ENCODE measurements around the gene RNF25.

The RNF25 gene

DNA sequence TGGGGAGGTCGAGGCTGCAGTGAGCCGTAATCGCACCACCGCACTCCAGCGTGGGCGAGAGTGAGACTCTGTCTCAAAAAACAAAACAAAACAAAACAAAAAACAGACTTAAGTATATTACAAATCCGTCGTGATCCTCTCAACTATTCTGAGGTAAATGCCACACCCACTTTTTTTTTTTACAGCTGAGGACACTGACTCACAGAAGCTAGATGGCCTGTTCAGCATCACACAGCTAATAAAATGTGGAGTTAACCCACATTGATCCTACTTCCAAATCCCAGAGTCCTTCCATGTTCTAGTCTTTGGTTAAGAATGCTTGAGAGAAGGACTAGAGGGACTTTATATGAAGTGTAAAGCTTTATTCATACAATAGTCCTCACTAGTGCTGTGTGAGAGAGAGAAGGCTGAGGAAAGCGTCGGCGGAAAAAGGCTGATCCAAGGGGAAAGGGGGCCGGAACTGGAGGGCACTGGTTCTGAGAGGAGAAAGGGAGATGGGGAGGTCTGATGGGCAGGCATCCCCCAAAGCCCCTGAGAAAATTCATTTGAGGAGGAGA is 627 bp downstream of the RNF25 start:
- no peak for DNase-seq

DNA sequence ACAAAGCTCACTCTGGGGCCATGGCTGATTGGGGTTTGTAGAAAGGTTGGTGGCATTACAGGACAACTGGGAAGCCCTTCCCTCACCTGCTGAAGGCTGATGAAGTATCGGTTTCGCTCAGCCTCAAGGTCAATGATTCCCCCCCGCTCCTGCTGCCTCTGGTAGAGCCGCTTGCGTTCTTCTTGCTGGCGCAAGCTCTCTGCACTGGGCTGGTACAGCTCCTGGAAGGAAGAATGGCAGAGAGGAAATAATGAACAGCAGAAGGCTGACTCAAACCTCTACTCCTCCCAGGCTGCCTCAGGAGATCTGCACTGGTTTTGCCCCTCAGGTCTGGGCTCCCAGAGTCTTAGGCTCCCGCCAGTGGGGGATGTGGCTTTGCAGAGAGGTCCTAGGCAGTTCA is 7.1 kb downstream of the RNF25 start:
- DNase-seq: no peak

GRCh38 chr2:218663901-218664300 is 7.9 kb downstream of the RNF25 start:
- no peak for DNase-seq

DNA sequence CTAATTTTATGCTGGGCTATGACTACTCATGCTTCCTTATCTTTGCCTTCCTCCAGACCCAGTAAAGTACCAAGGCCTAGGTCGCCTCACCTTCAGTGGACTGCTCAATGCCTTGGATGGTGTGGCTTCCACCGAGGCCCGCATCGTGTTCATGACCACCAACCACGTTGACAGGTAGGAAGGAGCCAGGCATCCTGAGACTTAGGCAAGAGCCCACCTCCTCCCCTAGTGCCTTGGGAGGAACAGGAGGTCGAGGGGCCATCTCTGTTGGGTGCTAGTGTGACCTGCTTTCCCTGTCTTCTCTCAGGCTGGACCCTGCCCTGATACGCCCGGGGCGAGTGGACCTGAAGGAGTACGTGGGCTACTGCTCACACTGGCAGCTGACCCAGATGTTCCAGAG is 9.0 kb downstream of the RNF25 start:
- no peak for DNase-seq

- no peak for DNase-seq
These were observed 9.4 kb downstream of the RNF25 start for GRCh38 chr2:218662377-218662776.

GRCh38 chr2:218659988-218660358 is 11.8 kb downstream of the RNF25 start:
- no peak for DNase-seq

- peak; percentile 94 to 96 for DNase-seq
These were observed 12.4 kb downstream of the RNF25 start, which contains the start of the genes BCS1L and ZNF142 for GRCh38 chr2:218659258-218659987. BCS1L (plus strand) TSS chr2:218659683; CDS start chr2:218660988, 1,305 bp downstream. ZNF142 (minus strand) TSS chr2:218659623; CDS start chr2:218656429, 3,194 bp downstream.

- DNase-seq: peak; percentile 38 to 40
These were observed 13.0 kb downstream of the RNF25 start for GRCh38 chr2:218658671-218659257.

DNA sequence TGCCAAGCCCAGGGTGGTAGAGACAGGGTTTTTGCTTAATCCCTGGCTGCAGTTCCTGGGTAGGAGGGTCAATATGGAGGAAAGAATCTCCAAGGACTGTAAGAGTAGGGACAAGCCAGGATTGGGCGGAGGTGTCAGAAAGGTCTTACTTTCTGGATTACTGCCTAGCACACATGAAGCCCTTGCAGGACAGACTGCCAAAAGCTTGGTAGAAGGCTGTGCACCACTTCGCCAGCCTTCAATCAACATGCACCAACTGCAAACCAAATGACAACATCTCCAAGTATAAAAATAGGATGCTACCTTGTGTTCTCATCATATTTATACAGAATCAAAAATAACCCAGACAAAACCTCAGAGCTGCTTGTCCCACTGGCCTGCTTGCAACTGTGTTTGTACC is 16.1 kb downstream of the RNF25 start:
- DNase-seq: no peak

- no peak for DNase-seq
These were observed 23.1 kb downstream of the RNF25 start for GRCh38 chr2:218648787-218649100.

DNA sequence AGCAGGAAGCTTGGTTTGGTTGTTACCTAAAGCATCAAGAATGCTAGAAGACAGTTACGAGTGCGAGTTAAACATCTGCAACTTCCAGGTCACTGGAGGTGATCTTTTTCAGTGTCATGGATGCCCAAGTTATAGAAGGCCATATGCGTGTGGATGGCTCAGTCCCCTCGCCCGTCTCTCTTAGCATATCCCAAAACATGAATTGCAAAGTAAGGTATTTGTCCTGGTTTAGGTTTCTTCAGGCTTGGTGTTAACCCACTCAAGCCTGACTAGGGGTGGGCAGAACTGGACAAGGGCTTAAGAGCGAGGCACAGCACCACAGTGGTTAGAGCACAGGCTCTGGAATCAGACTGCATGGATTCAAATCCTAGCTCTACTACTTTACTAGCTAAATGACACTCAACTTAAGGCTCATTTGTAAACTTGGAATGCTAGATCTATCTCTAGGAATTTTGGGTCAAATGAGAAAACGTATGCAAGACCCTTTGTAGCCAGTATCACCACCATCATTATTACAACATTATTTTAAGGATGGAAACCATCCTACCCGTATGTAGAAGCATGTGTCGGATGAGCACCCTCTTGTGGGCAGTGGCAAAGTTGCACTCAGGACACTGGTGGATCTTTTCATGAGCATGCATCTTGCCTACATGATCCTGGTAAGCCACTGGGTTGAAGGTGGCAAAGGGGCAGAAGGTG is 23.6 kb downstream of the RNF25 start:
- peak; percentile 39 to 44 for DNase-seq

DNA sequence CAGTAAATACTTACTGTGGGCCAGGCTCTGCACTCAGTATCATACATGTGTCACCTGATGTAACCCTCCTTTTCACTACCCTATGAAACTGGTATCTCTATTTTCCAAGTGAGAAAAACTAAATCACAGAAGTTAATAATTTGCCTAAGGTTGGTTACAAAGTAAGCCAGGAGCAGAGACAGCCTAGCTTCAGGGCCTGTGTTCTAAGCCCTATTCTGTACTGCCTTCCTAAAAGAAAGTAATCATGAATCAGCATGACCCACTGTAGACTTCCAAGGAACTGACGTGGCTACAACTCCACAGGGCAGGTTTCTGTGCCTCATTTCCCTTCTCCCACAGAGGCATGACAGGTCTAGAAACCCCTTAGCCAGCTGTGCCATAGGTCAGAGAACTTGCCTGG is 26.7 kb downstream of the RNF25 start:
- no peak for DNase-seq

DNA sequence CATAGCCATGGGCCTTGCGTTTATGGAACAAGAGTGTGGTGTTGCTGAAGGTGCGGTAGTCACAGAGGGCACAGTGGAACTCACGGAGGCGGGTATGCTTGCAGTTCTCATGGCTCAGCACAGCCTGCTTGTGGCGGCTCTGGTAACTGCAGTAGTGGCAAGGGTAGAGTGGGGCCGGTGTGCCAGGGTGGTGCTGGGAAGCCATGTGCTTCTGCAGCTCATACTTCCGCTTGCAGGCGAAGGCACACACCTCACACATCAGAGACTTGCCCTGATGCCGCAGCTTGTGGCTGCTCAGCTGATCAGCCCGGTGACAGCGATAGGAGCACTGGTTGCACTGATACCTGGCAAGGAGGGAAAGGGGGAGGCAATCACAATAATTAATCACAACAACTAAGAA is 27.1 kb downstream of the RNF25 start:
- no peak for DNase-seq

- no peak for DNase-seq
These were observed 28.0 kb downstream of the RNF25 start for GRCh38 chr2:218643751-218644310.

- DNase-seq: no peak
These were observed 29.0 kb downstream of the RNF25 start for GRCh38 chr2:218642786-218643185.

DNA sequence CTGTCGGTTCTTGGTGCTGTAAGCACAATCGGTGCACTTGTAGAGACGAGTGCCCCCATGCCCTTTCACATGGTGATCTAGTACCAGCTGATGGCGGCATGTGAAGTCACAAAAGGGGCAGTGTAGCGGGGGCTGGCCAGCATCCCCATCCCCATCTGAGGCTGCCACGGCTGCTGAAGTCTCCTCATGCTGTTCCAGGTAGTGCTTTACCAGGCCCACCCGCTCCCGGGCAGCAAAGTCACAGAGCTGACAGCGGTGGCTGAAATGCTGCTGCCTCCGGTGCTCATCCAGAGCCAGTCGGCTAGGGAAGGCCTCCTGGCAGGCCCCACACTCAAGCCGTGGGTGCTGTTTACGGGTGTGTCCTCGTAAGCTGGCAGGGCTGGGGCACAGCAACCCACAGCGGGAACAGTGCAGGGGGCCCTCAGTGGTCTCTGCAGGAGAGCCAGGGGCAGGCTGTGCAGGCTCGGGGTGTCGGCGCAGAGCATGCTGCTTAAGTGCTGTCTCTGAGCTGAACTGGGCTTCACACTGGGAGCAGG is 29.6 kb downstream of the RNF25 start:
- no peak for DNase-seq

GRCh38 chr2:218638372-218638771 is 33.4 kb downstream of the RNF25 start:
- no peak for DNase-seq

DNA sequence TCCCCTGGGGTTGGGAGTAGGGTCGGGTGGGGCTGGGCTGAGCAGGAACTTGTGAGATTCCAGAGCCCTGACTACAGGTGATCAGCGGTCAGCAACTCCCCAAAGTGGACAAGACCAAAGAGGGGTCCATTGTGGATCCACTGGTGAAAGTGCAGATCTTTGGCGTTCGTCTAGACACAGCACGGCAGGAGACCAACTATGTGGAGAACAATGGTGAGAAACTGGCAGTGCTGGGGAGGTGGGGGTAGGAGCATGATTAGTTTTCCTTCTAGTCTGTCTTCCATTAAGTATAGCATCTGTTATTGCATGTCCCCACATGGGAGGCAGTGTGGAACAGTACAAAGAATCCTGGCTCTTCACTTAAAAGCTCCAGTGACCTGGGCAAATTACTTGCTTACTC is 36.1 kb downstream of the RNF25 start:
- no peak for DNase-seq

DNA sequence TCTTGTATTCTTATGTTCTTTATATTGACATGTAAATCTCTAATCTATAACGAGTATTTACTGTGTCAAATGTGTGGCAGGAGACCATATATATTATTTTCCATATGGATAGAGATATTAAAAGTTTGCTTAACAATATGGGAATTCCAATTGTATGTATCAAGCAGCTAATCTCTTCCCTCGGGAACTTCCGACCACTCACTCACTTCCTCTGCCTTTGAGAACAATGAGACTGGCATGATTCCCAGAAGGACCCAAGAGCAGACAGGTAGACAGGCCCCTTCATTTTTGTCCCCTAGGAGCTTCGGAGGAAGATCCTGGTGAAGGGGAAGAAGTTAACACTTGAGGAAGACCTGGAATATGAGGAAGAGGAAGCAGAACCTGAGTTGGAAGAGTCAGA is 40.0 kb downstream of the RNF25 start:
- no peak for DNase-seq

- DNase-seq: no peak
These were observed 43.9 kb downstream of the RNF25 start for GRCh38 chr2:218627939-218628338.

DNA sequence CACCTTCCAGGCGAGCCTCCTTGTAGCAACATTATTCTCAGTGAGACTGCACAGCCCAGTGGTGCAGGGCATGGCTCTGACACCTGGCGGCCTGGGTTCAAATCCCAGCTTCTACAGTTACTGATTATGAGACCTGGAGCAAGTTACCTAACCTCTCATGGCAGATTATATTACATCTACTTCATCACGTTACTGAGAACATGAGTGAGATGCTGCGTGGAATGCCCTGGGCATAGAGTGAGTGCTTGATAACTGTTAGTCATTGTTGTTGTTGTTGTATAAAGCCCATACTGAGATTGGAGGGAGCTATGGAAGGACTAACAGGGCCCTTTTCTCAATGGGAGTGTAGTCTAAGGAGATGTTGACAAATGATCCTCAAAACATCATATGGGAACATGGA is 45.4 kb downstream of the RNF25 start:
- no peak for DNase-seq

DNA sequence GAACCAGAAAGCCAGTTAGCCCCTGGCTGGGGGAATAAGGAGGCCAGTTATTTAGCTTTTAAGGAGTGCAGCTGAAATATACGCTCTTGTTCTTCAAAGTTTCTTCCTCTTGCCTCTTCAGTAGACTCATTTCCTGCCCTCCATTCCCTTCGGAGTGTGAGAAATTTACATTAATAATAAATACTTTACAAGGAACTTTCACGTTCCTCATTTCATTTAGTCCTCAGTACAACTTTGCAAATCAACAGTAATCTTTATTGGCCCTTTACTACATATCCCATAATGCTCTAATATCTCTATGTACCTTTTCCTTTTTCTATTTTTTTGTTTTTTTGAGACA is 48.5 kb downstream of the RNF25 start:
- no peak for DNase-seq

DNA sequence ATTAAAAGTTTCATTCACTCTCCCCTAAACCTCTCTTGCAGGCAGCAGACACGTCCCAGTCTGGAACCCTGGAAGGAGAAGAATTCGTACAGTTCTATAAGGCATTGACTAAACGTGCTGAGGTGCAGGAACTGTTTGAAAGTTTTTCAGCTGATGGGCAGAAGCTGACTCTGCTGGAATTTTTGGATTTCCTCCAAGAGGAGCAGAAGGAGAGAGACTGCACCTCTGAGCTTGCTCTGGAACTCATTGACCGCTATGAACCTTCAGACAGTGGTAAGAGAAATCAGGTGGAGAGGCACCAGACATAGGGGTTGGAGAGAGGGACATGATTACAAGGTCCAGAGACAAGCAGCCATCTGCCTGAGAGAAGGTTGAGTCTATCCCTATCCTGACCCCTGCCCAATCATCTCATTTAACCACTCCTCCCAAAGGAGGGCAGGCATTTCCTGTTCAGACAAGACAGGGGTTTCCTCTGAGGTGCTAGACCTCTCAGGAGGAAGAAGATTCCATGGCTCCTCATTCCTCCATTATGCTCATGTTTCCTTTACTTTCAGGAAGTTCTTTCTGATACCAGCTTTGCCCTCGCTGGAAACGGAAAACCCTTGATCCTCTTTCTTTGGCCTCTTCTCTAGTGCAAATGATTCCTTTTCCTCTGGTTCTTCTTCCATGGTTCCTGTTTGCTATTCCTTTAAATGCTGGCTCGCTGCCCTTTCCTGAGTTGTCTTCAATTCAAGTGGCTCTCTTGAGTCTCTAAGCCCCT is 49.0 kb downstream of the RNF25 start:
- no peak for DNase-seq

All from stimulated activated CD4-positive, alpha-beta T cell treated with anti-CD3 and anti-CD28 coated beads, Interleukin-4, amount 100 ng/mL, for 4 hours (primary cell).